HTERT RPE-1 (cell line): ENCODE measurements around the gene ASPG.

ENCODE experiments used
- in situ Hi-C: fragments of 300-500 bp; cut with MboI; formaldehyde crosslinking; loops from 4 replicates; pipeline ENCODE4 v1.14.3; 2020; ENCODE audit warnings: low sequenced_read_pairs

The ASPG gene

DNA sequence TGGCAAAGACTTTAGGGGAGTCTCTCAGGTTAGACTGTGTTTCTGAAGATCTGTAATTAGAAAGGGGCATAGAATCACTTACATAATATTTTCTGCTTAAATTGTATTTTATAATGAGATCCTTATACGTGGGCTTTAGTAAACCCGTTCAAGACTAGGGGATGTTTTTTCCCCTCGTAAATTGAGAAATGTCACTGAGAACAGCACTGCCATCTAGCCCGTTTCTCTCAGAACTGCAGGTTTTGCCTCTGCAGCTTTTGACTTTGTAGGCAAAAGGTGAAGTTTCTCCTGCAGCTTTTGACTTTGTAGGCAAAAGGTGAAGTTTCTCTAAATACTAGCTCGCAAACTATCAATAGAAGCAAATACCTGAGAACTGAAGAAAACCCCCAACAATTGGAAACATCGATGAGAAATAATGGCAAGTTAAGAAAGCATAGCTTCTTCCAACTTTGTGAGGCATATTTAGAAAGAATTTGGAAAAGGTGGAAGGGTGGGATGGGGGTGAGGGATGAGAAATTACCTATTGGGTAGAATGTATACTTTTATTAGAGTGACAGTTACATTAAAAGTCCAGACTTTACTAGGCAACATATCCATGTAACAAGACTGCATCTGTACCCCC lies 9.9 kb upstream of the ASPG start:
- in situ Hi-C loops: no loop called here

- in situ Hi-C loops: no loop called here
These were observed 8.8 kb upstream of the ASPG start for GRCh38 chr14:104076743-104077142.

- in situ Hi-C loops: no loop called here
These were observed 7.5 kb upstream of the ASPG start for GRCh38 chr14:104078031-104078455.

GRCh38 chr14:104080376-104081260 lies 4.9 kb upstream of the ASPG start:
- in situ Hi-C loops: no loop called here

- in situ Hi-C loops: no loop called here
These were observed 4.2 kb upstream of the ASPG start for GRCh38 chr14:104081261-104081835.

- in situ Hi-C loops: no loop called here
These were observed 3.5 kb upstream of the ASPG start for GRCh38 chr14:104081951-104082464.

DNA sequence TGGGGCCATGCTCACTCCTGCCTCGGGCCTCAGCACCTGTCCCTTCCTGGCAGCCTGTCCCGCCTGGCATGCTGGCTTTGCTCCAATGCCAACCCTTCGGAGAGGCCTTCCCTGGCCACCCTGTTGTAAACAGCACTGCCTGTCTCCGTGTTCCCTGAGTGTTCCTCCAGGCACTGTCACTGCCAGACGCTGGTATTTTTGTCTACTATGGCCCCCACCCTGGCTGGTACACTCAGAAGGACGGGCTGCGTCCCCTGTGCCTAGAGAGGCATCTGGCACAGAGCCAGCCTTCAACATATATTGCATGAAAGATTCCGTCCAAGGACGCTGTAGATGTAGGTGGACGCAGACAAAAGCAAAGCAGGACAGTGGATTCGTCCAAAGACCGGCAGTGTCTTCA lies 2.7 kb upstream of the ASPG start:
- in situ Hi-C loops: no loop called here

DNA sequence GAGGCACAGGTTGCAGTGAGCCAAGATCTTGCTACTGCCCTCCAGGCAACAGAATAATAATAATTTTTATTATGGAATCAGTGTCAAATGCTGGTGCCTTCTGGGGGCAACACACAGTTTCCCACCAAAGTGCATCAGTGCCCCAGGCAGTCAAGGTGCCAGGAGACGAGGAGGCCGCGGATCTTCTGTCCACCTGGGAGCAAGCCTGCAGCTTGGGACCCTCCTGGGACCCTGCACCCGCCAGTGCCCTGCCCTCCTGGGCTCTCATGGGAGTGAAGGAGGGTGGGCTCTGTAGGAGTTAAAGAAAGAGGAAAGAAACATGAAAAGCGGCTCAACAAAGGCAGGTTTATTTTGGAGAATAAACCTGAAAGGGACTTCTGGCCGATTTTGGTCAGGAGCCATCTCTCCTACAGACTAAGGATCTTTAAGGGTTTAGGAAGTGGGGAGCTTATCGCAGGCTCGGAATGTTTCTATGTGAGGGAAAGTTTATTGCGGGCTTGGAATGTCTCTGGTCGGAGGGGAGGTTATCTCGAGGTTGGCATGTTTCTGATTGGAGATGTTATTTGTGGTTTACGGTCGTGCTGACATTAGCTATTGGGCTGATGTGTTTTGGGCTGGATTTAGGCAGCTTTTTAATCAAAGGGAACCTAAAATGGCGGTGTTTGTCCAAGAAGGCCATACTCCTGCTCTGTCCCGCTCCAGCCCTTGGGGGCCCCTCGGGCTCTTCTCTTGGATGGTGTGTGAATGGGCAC lies 1.1 kb upstream of the ASPG start:
- in situ Hi-C loops: no loop called here

DNA sequence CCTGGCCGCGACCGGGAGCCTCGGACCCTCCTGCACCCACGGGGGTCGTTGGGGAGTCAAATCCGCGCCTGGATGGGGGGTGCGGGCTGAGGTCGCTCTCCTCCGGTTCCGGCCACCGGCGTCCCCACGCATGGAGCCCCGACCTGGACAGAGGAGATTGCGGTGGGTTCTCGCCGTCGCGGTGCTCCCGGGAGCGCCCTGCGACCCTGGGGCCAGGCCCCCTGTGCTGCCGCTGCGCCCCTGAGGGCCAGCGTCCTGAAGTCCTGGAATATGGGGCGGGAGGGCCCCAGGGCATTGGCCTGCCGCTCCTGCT lies 345 bp downstream of the ASPG start:
- in situ Hi-C loops: no loop called here

GRCh38 chr14:104086210-104086660 lies 735 bp downstream of the ASPG start:
- in situ Hi-C loops: no loop called here

GRCh38 chr14:104086661-104087461 lies 1.4 kb downstream of the ASPG start:
- in situ Hi-C loops: no loop called here

DNA sequence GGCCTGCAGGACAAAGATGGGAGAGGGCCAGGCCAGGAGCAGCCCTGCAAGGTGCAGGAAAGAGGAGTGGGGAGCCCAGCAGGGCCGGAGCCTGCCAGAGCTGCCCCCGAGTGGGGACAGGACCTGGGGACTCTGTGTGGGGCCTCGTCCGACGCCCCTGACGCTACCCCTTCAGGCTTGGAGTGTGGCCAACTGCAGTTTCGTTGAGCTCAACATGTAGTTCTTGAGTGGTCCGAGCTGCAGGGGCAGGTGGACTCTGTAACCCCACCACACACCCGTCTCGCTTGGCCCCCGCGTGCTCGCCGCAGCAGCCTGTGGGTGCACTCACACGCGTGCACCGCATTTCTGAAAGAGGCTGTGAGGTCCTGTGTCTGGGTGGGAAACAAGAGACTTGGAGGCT lies 2.0 kb downstream of the ASPG start:
- in situ Hi-C loops: no loop called here

GRCh38 chr14:104087981-104088850 lies 2.7 kb downstream of the ASPG start:
- in situ Hi-C loops: no loop called here

- in situ Hi-C loops: no loop called here
These were observed 4.7 kb downstream of the ASPG start for GRCh38 chr14:104090071-104090748.

GRCh38 chr14:104091061-104091926 lies 5.8 kb downstream of the ASPG start:
- in situ Hi-C loops: no loop called here

DNA sequence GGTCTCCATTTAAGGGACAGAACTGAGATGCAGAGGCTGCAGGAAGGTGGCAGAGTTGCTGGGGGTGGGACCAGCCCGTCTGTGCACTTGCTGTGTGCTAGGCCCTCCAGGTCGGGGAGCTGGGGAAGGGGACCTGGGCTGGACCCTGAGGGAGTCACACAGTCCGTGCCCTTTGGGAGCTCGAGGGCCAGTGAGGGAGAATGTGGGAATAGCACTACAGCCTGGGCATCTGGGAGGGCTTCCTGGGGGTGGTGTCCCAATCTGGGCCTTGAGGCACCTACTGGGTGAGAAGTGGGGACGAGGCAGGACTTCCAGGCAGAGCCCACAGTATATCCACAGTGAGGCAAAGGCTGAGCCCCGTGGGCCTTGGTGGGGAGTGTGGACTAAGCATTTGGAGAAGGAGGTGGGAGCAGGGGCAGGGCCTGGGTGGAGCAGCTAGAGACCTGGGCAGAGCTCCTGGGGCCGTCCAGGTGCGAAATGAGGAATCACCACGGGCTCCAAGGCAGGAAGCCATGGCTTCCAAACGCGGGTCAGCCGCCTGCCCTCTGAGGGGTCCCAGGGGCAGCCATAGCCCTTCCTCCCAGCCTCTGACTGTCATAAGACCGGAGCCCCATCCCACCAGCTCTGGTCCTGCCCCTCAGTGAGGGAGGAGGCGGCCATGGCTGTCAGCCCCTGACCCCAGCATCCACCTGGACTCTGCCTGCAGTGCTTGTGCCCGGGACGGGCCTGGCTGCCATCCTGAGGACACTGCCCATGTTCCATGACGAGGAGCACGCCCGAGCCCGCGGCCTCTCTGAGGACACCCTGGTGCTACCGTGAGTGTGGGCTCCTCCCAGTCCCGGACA lies 6.6 kb downstream of the ASPG start:
- in situ Hi-C loops: no loop called here

GRCh38 chr14:104092931-104093365 lies 7.4 kb downstream of the ASPG start:
- in situ Hi-C loops: no loop called here
